Heart right ventricle (tissue), 16 donors: ENCODE data around the gene LCE5A. TPM values are rescaled to one million over a fixed set of nuclear protein-coding genes. Genes with fewer than 3 reads are reported as not detected.
"Not testable (repeated sequence)": the region's sequence is repeated elsewhere in the genome, so short reads cannot be mapped to it uniquely, and the experiment has no call there.

Source experiments
- ATAC-seq, 8 donors: fragments of 200-7000 bp; cut with Tn5 transposase; one replicate each; pipeline ENCODE4 v1.9.1; 2020; ENCODE audit warnings: mild to moderate bottlenecking in 8 of 8, moderate library complexity in 8 of 8, moderate number of reproducible peaks in 1 of 8
- DNase-seq, 2 donors: peaks; one replicate each; pipeline ENCODE4 v3.0.0-alpha.2; 2020
- H3K27ac ChIP-seq, 10 donors: fragments of 200-600 bp; sonication (generic) in 2 of 10; one replicate each; pipeline versions ENCODE4 v1.5.0 to v1.8.0; 2020 to 2022; ENCODE audit warnings: mild to moderate bottlenecking in 3 of 10
- H3K27me3 ChIP-seq, 7 donors: fragments of 200-600 bp; one replicate each; pipeline ENCODE4 v1.8.0; 2021 to 2022; ENCODE audit warnings: mild to moderate bottlenecking in 2 of 7
- H3K36me3 ChIP-seq, 9 donors: fragments of 200-600 bp; sonication (generic) in 1 of 9; one replicate each; pipeline versions ENCODE4 v1.5.0 to v1.8.0; 2020 to 2022; ENCODE audit warnings: mild to moderate bottlenecking in 2 of 9
- H3K4me1 ChIP-seq, 9 donors: fragments of 200-600 bp; sonication (generic) in 1 of 9; one replicate each; pipeline versions ENCODE4 v1.5.0 to v1.8.0; 2020 to 2022; ENCODE audit warnings: mild to moderate bottlenecking in 4 of 9
- H3K4me3 ChIP-seq, 10 donors: fragments of 200-600 bp; sonication (generic) in 2 of 10; one replicate each; pipeline versions ENCODE4 v1.5.0 to v1.8.0; 2020 to 2022; ENCODE audit warnings: mild to moderate bottlenecking in 7 of 10, moderate library complexity in 2 of 10
- H3K9me3 ChIP-seq, 11 donors: fragments of 200-600 bp in 10 of 11; sonication (generic) in 2 of 11; one replicate each; pipeline versions ENCODE4 v1.5.0 to v1.8.0; 2013 to 2022; ENCODE audit warnings: mild to moderate bottlenecking in 2 of 11, control low read depth in 1 of 11, moderate library complexity in 1 of 11
- WGBS, 2 donors: extraction: QIAGEN DNeasy Blood & Tissue Kit; methylation state at CpG; one replicate each; pipeline ENCODE4 v1.1.7; 2013; ENCODE audit warnings: inconsistent platforms in 1 of 2; 5-methylcytosine and 5-hydroxymethylcytosine counted together
- intact Hi-C, 10 donors: fragments of 100-400 bp; cut with DNase I; formaldehyde crosslinking; loops; one replicate each; pipeline versions ENCODE4 v1.11.1 to v1.14.2; 2022
- polyA plus RNA-seq, 2 donors: library from polyadenylated mRNA; stranded (reverse); fragments of 200-250 nt; gene quantifications; one replicate each; pipeline ENCODE4 v1.2.3, GENCODE V29; 2013
- total RNA-seq, 10 donors: library from RNA; stranded (reverse); fragmentation: NEBNext Ultra II Directional in 3 of 10; extraction: Animal tissue kit (Norgen Biotek cat#: 25700) in 3 of 10; gene quantifications; one replicate each; pipeline versions ENCODE4 v1.2.1 to v1.2.4, GENCODE V29; 2021 to 2023
- TF ChIP-seq, protein P1 (sequence below), 9 donors: fragments of 200-600 bp; sonication (generic) in 2 of 9; IDR thresholded peaks; one replicate each; pipeline versions ENCODE4 v1.5.0 to v1.8.0; 2021 to 2022; ENCODE audit warnings: antibody characterized with exemption in 9 of 9, mild to moderate bottlenecking in 5 of 9, moderate library complexity in 1 of 9
- donor health status: Arrhythmogenic right ventricular cardiomyopathy.
- donor health status: ischemic (EF 13 %, LVEDD 7.1; RV severe dilation, severe dysfunction).
- donor health status: healthy with polysubstance abuse.
- donor health status: DM: no; HTN: yes; CAD: no.
- donor health status: DM: no; HTN: no; CAD: no.
- donor health status: ischemic (EF 25% LVEDD 6.9; RV normal size, moderate dysfunction).
- donor health status: ischemic (EF 25% LVEDD 5.7; RV mildly dilated, moderate dysfunction).
- donor health status: healthy.
- donor health status: DM: yes; HTN: yes; CAD: no.
- donor health status: Ischemic cardiomyopathy.
- donor health status: ischemic (EF 35%, LVEDD 5.7; RV mildly dilated, moderate dysfunction).
- donor health status: nonischemic (EF 11% LVEDD 7.7; RV severe dilation, severe dysfunction).
- donor health status: DM: yes; HTN: yes; CAD: no.
- donor health status: PGD.
- donor health status: ischemic (EF 29% LVEDD 5.4; RV normal size, mild dysfunction).
- donor health status: nonischemic (EF 23%, LVEDD 6.1; RV moderate dilation, normal function).

The LCE5A gene
- total and polyA plus RNA-seq, 12 donors, result 0.07 TPM; not detected in 11

DNA sequence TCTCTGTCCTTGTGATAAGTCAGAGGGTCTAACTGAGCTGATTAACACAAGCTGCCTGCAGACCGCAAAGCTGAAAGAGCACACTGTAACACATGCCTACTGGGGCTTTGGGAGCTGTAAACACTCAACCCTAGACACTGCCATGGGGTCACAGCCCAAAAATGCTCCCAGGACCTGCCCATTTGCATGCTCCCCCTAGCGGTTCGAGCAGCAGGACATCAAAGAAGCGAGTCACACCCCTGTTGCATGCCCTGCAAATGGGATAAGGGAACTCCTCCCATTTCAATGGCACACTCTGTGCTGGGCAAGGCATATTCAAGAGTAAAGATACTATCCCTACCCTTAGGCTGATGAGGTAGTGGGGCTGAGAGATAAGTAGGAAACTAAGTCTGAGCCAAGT lies 33.2 kb downstream of the LCE5A start:
- ATAC-seq (no peak), DNase-seq (no peak)
- Histone ChIP-seq H3K9me3 (peaks cover 0 to 14% (median 0%) of the 10 kb centered on the region in 11 donors), H3K27me3 (peaks cover 0 to 7% (median 4%) of the 10 kb centered on the region in 7 donors), H3K4me3 (no peak overlapping the region), H3K36me3 (no peaks in the 10 kb centered on the region), H3K4me1 (no peaks in the 10 kb centered on the region), H3K27ac (no peak overlapping the region)
- WGBS, 2 donors, result 23 to 30% methylated on average over 4 of the region's 4 CpGs
- intact Hi-C loops, result no loop called here
- TF ChIP-seq, protein P1, sequence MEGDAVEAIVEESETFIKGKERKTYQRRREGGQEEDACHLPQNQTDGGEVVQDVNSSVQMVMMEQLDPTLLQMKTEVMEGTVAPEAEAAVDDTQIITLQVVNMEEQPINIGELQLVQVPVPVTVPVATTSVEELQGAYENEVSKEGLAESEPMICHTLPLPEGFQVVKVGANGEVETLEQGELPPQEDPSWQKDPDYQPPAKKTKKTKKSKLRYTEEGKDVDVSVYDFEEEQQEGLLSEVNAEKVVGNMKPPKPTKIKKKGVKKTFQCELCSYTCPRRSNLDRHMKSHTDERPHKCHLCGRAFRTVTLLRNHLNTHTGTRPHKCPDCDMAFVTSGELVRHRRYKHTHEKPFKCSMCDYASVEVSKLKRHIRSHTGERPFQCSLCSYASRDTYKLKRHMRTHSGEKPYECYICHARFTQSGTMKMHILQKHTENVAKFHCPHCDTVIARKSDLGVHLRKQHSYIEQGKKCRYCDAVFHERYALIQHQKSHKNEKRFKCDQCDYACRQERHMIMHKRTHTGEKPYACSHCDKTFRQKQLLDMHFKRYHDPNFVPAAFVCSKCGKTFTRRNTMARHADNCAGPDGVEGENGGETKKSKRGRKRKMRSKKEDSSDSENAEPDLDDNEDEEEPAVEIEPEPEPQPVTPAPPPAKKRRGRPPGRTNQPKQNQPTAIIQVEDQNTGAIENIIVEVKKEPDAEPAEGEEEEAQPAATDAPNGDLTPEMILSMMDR (IDR thresholded peaks at IDR 0.05), result no peak

DNA sequence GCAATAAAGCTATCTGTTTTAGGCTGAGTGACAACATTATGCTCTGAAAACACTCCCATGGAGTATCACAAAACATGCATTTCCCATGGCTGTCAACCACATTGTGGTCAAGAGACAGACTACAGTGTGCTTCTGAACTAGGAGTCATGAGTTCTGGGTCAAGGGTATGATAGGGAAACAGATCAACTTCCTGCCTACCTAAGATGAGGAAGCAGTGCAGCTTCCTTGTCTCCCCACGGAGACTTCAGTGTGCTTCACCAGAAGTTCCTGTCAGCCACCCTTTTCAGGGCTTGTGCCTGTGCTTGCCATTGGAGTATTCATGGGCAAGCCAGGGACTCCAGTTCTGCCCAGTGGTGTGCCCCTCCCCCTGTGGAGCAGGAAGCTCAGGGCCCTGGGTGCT lies 36.1 kb downstream of the LCE5A start:
- ATAC-seq (no peak), DNase-seq (no peak)
- H3K27ac ChIP-seq, result no peak overlapping the region
- 38 to 47% methylated on average over 1 of the region's 1 CpG for WGBS, 2 donors
- H3K4me3 ChIP-seq, result no peak overlapping the region
- no peaks in the 10 kb centered on the region for H3K4me1 ChIP-seq
- intact Hi-C loops, result no loop called here
- H3K36me3 ChIP-seq, result no peaks in the 10 kb centered on the region
- H3K9me3 ChIP-seq, result peaks cover 0 to 14% (median 0%) of the 10 kb centered on the region in 11 donors
- H3K27me3 ChIP-seq, result peaks cover 0 to 7% (median 4%) of the 10 kb centered on the region in 7 donors
- TF ChIP-seq, protein P1 (IDR thresholded peaks at IDR 0.05), result no peak

DNA sequence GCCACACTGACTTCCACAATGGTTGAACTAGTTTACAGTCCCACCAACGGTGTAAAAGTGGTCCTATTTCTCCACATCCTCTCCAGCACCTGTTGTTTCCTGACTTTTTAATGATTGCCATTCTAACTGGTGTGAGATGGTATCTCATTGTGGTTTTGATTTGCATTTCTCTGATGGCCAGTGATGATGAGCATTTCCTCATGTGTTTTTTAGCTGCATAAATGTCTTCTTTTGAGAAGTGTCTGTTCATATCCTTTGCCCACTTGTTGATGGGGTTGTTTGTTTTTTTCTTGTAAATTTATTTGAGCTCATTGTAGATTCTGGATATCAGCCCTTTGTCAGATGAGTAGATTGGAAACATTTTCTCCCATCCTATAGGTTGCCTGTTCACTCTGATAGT lies 37.8 kb downstream of the LCE5A start:
- H3K4me3 ChIP-seq, H3K4me1 ChIP-seq, H3K27ac ChIP-seq, H3K27me3 ChIP-seq, DNase-seq, ATAC-seq, H3K36me3 ChIP-seq, intact Hi-C loops: not testable (repeated sequence)
- H3K9me3 ChIP-seq, result peaks cover 0 to 14% (median 0%) of the 10 kb centered on the region in 11 donors
- WGBS, 2 donors, result 60% methylated on average over 1 of the region's 1 CpG; no CpG with 5 or more reads in 1 of the 2 donors

Other genes with a start within 250 kb of the LCE5A start
- gene FLG, start 185.6 kb upstream of the LCE5A start, total RNA-seq, result under 1 TPM in 2 of 10 donors, not detected in 8; 0.02 to 0.04 TPM
- gene FLG, start 185.6 kb upstream of the LCE5A start, polyA plus RNA-seq, result under 1 TPM; under 0.01 TPM
- gene FLG2, start 150.8 kb upstream of the LCE5A start, total RNA-seq, result not detected
- not detected for gene FLG2, start 150.8 kb upstream of the LCE5A start, polyA plus RNA-seq
- not detected for gene CRNN, start 96.5 kb upstream of the LCE5A start, total RNA-seq
- under 1 TPM in 1 of 2 donors, not detected in 1; 0.62 TPM for gene CRNN, start 96.5 kb upstream of the LCE5A start, polyA plus RNA-seq
- gene CRCT1, start 3.7 kb downstream of the LCE5A start, total RNA-seq, result not detected
- under 1 TPM in 1 of 2 donors, not detected in 1; 0.10 TPM for gene CRCT1, start 3.7 kb downstream of the LCE5A start, polyA plus RNA-seq
- not detected for gene LCE3E, start 56.0 kb downstream of the LCE5A start, total RNA-seq
- not detected for gene LCE3E, start 56.0 kb downstream of the LCE5A start, polyA plus RNA-seq
- not detected for gene LCE3D, start 69.7 kb downstream of the LCE5A start, total RNA-seq
- not detected for gene LCE3D, start 69.7 kb downstream of the LCE5A start, polyA plus RNA-seq
- gene LCE3C, start 89.4 kb downstream of the LCE5A start, total RNA-seq, result not detected
- gene LCE3C, start 89.4 kb downstream of the LCE5A start, polyA plus RNA-seq, result not detected
- gene LCE3B, start 103.0 kb downstream of the LCE5A start, total RNA-seq, result not detected
- not detected for gene LCE3B, start 103.0 kb downstream of the LCE5A start, polyA plus RNA-seq
- gene LCE3A, start 112.3 kb downstream of the LCE5A start, total RNA-seq, result not detected
- gene LCE3A, start 112.3 kb downstream of the LCE5A start, polyA plus RNA-seq, result not detected
- not detected for gene LCE2D, start 152.6 kb downstream of the LCE5A start, total RNA-seq
- gene LCE2D, start 152.6 kb downstream of the LCE5A start, polyA plus RNA-seq, result not detected
- not detected for gene LCE2C, start 164.5 kb downstream of the LCE5A start, total RNA-seq
- not detected for gene LCE2C, start 164.5 kb downstream of the LCE5A start, polyA plus RNA-seq
- gene LCE2B, start 175.3 kb downstream of the LCE5A start, total RNA-seq, result not detected
- not detected for gene LCE2B, start 175.3 kb downstream of the LCE5A start, polyA plus RNA-seq
- not detected for gene LCE2A, start 187.5 kb downstream of the LCE5A start, total RNA-seq
- not detected for gene LCE2A, start 187.5 kb downstream of the LCE5A start, polyA plus RNA-seq
- not detected for gene LCE4A, start 197.4 kb downstream of the LCE5A start, total RNA-seq
- not detected for gene LCE4A, start 197.4 kb downstream of the LCE5A start, polyA plus RNA-seq
- not detected for gene KPRP, start 247.2 kb downstream of the LCE5A start, total RNA-seq
- not detected for gene KPRP, start 247.2 kb downstream of the LCE5A start, polyA plus RNA-seq